ENCODE data around the gene IL1F10. TPM values are rescaled to one million over a fixed set of nuclear protein-coding genes. Genes with fewer than 3 reads are reported as not detected.

The IL1F10 gene
- total and polyA plus RNA-seq, 2 of the 8 experiments (the other 6 are each of a cell fraction or from before 2014, with no cell fraction given) = not detected

DNA sequence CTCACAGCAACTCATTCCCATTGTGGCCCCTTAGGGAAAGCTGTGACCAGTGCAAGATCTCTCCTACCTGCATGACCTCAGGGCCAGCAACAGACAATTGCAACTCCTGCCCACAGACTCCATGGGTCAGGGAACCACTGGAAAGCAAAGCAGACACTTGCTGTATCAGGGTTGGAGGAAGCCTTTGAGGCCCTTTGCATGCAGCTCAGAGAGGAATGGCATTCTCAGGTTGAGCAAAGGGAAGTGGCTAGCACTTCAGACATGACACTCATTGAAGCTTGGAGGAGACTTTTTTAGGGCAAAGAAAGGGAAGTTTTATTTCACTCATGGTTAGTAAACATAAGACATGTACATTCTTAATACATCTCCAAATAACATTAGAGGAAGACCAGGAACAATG, 22.1 kb downstream of the IL1F10 start:
- H3K9ac ChIP-seq (replicated peaks in 1 of 4; ENCODE audit: extremely low read depth in 1 of 4, low read depth in 3 of 4, low read length in 3 of 4) = no peak overlapping the region
- FAIRE-seq = no peak
- H3K4ac ChIP-seq (replicated peaks; ENCODE audit: insufficient read length, low read depth, low read length) = no peak overlapping the region
- no peak overlapping the region for H2BK5ac ChIP-seq (ENCODE audit: low read depth, low read length)
- H3K9me3 ChIP-seq (ENCODE audit: insufficient read depth in 2 of 2, low read depth in 1 of 2, low read length in 1 of 2) = no peaks in the 10 kb centered on the region
- H2BK20ac ChIP-seq (ENCODE audit: low read length) = no peak overlapping the region
- H3K23me2 ChIP-seq (ENCODE audit: low read depth, low read length) = no peaks in the 10 kb centered on the region
- H2BK15ac ChIP-seq (ENCODE audit: low read length) = no peak overlapping the region
- no peak overlapping the region for H2AFZ ChIP-seq (ENCODE audit: low read length)
- no peak overlapping the region for H2BK12ac ChIP-seq (ENCODE audit: low read depth, low read length)
- H3K27me3 ChIP-seq (replicated peaks in 1 of 4; ENCODE audit: control insufficient read depth in 3 of 4, extremely low read depth in 1 of 4, insufficient read depth in 3 of 4, low read length in 3 of 4) = no peaks in the 10 kb centered on the region; a peak in 1 of 7 replicates
- no peaks in the 10 kb centered on the region for H3K79me1 ChIP-seq (ENCODE audit: low read depth, low read length)
- H3K4me3 ChIP-seq (ENCODE audit: extremely low read depth in 1 of 4, insufficient read depth in 2 of 4, low read depth in 3 of 4, low read length in 4 of 4) = no peak overlapping the region
- H3K4me1 ChIP-seq (replicated peaks in 1 of 4; ENCODE audit: control insufficient read depth in 3 of 4, insufficient read depth in 4 of 4, low read length in 3 of 4) = no peaks in the 10 kb centered on the region
- H3K23ac ChIP-seq (ENCODE audit: insufficient read length) = no peak overlapping the region
- no peak overlapping the region for H3K4me2 ChIP-seq (ENCODE audit: insufficient read depth in 1 of 2, low read depth in 2 of 2, low read length in 2 of 2)
- no peak for DNase-seq (ENCODE audit: low read depth in 1 of 2, low spot score in 2 of 2)
- H3K36me3 ChIP-seq (ENCODE audit: control insufficient read depth in 2 of 4, insufficient read depth in 4 of 4, low read length in 3 of 4) = no peaks in the 10 kb centered on the region
- no peak overlapping the region for H3K56ac ChIP-seq (replicated peaks; ENCODE audit: insufficient read length, low read depth, low read length)
- ChIA-PET CTCF (ENCODE audit: partially characterized antibody) (interaction anchor here (0.6 to 3.0 kb wide), 6 partner anchors 10 to 109 kb away, joined by 3 to 32 read pairs (median 4); no protein-coding TSS in a partner anchor), POLR2A (ENCODE audit: partially characterized antibody) (no interaction called here)
- no peak overlapping the region for H2BK120ac ChIP-seq (replicated peaks; ENCODE audit: low read depth, low read length)
- no peak overlapping the region for H2AK5ac ChIP-seq (ENCODE audit: low read depth, low read length)
- TF ChIP-seq, protein P1, sequence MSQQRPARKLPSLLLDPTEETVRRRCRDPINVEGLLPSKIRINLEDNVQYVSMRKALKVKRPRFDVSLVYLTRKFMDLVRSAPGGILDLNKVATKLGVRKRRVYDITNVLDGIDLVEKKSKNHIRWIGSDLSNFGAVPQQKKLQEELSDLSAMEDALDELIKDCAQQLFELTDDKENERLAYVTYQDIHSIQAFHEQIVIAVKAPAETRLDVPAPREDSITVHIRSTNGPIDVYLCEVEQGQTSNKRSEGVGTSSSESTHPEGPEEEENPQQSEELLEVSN (IDR thresholded peaks at IDR 0.05) = no peak
- TF ChIP-seq KDM4A (IDR thresholded peaks at IDR 0.05; ENCODE audit: low read depth, low read length, severe bottlenecking) (no peak), GABPA (IDR thresholded peaks at IDR 0.05; ENCODE audit: borderline replicate concordance, insufficient read depth, low read length) (no peak)
- H4K91ac ChIP-seq (replicated peaks; ENCODE audit: insufficient read length, low read length) = no peak overlapping the region
- H3K27ac ChIP-seq (ENCODE audit: low read depth, low read length) = no peak overlapping the region
- no peak overlapping the region for H4K5ac ChIP-seq (ENCODE audit: insufficient read length, low read depth, low read length)
- no peak overlapping the region for H3K18ac ChIP-seq (ENCODE audit: extremely low read depth, low read length)
- H4K20me1 ChIP-seq (replicated peaks in 1 of 2; ENCODE audit: control insufficient read depth in 1 of 2, insufficient read depth in 2 of 2, low read length in 2 of 2) = no peaks in the 10 kb centered on the region
- no peaks in the 10 kb centered on the region for H3K79me2 ChIP-seq (ENCODE audit: control insufficient read depth in 1 of 2, insufficient read depth in 2 of 2, low read length in 2 of 2)
- no peak overlapping the region for H3K14ac ChIP-seq (ENCODE audit: insufficient read length)
- no peak overlapping the region for H4K8ac ChIP-seq (ENCODE audit: extremely low read depth, insufficient read depth, low read length)
